Measurements from ENCODE around the gene CNNM2. TPM values are rescaled to one million over a fixed set of nuclear protein-coding genes. Genes with fewer than 3 reads are reported as not detected.

CNNM2 gene
- total RNA-seq, 1 experiment from 2014 or later = 23.1 TPM

GRCh38 chr10:103083266-103083976 is 165.3 kb downstream of the CNNM2 start:
- ChIA-PET RAD21 (ENCODE audit: low non-redundant PET in 1 of 2, low total read pairs in 2 of 2, uncharacterized antibody in 2 of 2, unreplicated experiment in 2 of 2) (no interaction called here), CTCF (interaction anchor here (1.1 kb wide), 1 partner anchor 161 kb away, joined by 3 read pairs; no protein-coding TSS in a partner anchor), POLR2A (interaction anchor here (0.8 kb wide), 1 partner anchor 313 kb away, joined by 3 read pairs; the partner anchor contains the start of genes ATP5MK and PDCD11)
- no peak overlapping the region for H3K4me3 ChIP-seq (replicated peaks in 1 of 2; ENCODE audit: low read depth in 1 of 2, low read length in 2 of 2)
- no peaks in the 10 kb centered on the region for H3K27me3 ChIP-seq (ENCODE audit: insufficient read depth, low read length)
- no peak for ATAC-seq
- H3K27ac ChIP-seq (ENCODE audit: low read depth, low read length) = no peak overlapping the region
- H2AFZ ChIP-seq (ENCODE audit: low read depth, low read length, poor library complexity, severe bottlenecking) = no peak overlapping the region
- peaks cover 14 to 18% of the 10 kb centered on the region in 2 experiments; a peak in 3 of 4 replicates for H3K36me3 ChIP-seq (ENCODE audit: control insufficient read depth in 1 of 2, insufficient read depth in 2 of 2, low read length in 2 of 2)
- H3K79me2 ChIP-seq (ENCODE audit: insufficient read depth, low read length) = no peaks in the 10 kb centered on the region
- BruUV-seq (replicated peaks) = no TSS peak
- H4K20me1 ChIP-seq (ENCODE audit: insufficient read depth) = no peaks in the 10 kb centered on the region
- no peak for TF ChIP-seq CTCF (IDR thresholded peaks at IDR 0.05 in 2 of 3, conservative IDR thresholded peaks at IDR 0.05 in 1 of 3; ENCODE audit: borderline replicate concordance in 1 of 3, insufficient read depth in 1 of 3, low read depth in 2 of 3, low read length in 2 of 3)
- TF ChIP-seq EGR1 (IDR thresholded peaks at IDR 0.05; ENCODE audit: low read depth) = no peak
- no peak for TF ChIP-seq FOSL1 (IDR thresholded peaks at IDR 0.05; ENCODE audit: low read depth)
- no peak for TF ChIP-seq SRF (IDR thresholded peaks at IDR 0.05; ENCODE audit: low read depth)
- TF ChIP-seq YY1 (IDR thresholded peaks at IDR 0.05; ENCODE audit: extremely low read depth, insufficient replicate concordance, low read depth, low read length) = no peak
- TF ChIP-seq EZH2 (IDR thresholded peaks at IDR 0.05) = no peak
- TF ChIP-seq TCF7L2 (IDR thresholded peaks at IDR 0.05; ENCODE audit: borderline replicate concordance, extremely low read depth, insufficient read depth, insufficient read length) = no peak
- TF ChIP-seq CEBPB (IDR thresholded peaks at IDR 0.05; ENCODE audit: low read depth) = no peak
- peaks cover 0 to 5% of the 10 kb centered on the region in 2 experiments; a peak in 1 of 4 replicates for H3K4me1 ChIP-seq (ENCODE audit: control insufficient read depth in 1 of 2, insufficient read depth in 2 of 2, low read length in 2 of 2)
- no peak overlapping the region for H3K9ac ChIP-seq (ENCODE audit: low read length)
- no peaks in the 10 kb centered on the region for H3K9me3 ChIP-seq (ENCODE audit: control insufficient read depth in 1 of 2, insufficient read depth in 1 of 2, low read depth in 1 of 2, low read length in 2 of 2)
- no peaks in the 10 kb centered on the region for H3K9me2 ChIP-seq (ENCODE audit: insufficient read depth)
- H3K4me2 ChIP-seq (ENCODE audit: low read length) = no peak overlapping the region
- no peak for DNase-seq (ENCODE audit: low read depth, low spot score)
- intact Hi-C loops (cut with micrococcal nuclease) = loop anchor here (5.0 kb wide), 1 partner anchor 159 kb away; no protein-coding TSS in a partner anchor
